Ishikawa (cell line): ENCODE measurements around the gene MYH9.

Experiments used
- CEBPB ChIP-seq: IDR thresholded peaks from 2 replicates; pipeline ENCODE4 v1.6.1; 2012
- EGR1 ChIP-seq: IDR thresholded peaks from 2 replicates; pipeline ENCODE4 v1.6.1; 2012
- EP300 ChIP-seq: IDR thresholded peaks from 2 replicates; pipeline ENCODE4 v1.6.1; 2012; ENCODE audit warnings: borderline replicate concordance
- FOXM1 ChIP-seq: IDR thresholded peaks from 2 replicates; pipeline ENCODE4 v1.6.1; 2012; ENCODE audit warnings: low read depth, borderline replicate concordance
- NFIC ChIP-seq: IDR thresholded peaks from 2 replicates; pipeline ENCODE4 v1.6.1; 2012
- RAD21 ChIP-seq: IDR thresholded peaks from 2 replicates; pipeline ENCODE4 v1.6.1; 2012; ENCODE audit warnings: low read depth
- TAF1 ChIP-seq: IDR thresholded peaks from 2 replicates; pipeline ENCODE4 v1.6.1; 2012; ENCODE audit warnings: low read depth, mild to moderate bottlenecking
- TCF12 ChIP-seq: IDR thresholded peaks from 2 replicates; pipeline ENCODE4 v1.6.1; 2012; ENCODE audit warnings: low read depth
- ZBTB7A ChIP-seq: IDR thresholded peaks from 2 replicates; pipeline ENCODE4 v1.6.1; 2012; ENCODE audit warnings: low read depth
- TF ChIP-seq, protein P1 (sequence below): IDR thresholded peaks from 2 replicates; pipeline ENCODE4 v1.6.1; 2012; ENCODE audit warnings: low read depth, mild to moderate bottlenecking
- TF ChIP-seq, protein P2 (sequence below): IDR thresholded peaks from 2 replicates; pipeline ENCODE4 v1.6.1; 2012

DNA sequence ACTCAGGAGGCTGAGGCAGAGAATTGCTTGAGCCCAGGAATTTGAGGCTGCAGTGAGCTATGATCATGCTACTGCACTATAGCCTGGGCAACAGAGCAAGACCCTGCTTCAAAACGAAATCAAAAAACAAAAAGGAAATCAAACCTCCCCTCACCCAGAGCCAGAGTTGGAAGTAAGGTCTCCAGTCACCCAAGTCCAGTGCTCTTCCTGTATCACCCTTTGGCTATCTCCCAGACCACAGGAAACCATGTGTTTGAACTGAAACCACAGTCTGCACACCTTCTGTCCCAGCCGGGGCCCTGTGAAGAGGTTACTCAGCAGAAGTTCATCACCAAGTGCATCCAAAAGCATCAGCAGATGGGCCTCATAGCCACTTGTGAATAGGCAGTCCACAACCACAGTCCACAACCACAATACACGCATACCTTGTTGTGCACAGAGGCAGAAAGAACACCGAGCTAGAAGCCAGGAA lies 4.6 kb downstream of the MYH9 start:
- TF ChIP-seq CEBPB, result no peak
- no peak for TF ChIP-seq TCF12
- TF ChIP-seq, protein P1, sequence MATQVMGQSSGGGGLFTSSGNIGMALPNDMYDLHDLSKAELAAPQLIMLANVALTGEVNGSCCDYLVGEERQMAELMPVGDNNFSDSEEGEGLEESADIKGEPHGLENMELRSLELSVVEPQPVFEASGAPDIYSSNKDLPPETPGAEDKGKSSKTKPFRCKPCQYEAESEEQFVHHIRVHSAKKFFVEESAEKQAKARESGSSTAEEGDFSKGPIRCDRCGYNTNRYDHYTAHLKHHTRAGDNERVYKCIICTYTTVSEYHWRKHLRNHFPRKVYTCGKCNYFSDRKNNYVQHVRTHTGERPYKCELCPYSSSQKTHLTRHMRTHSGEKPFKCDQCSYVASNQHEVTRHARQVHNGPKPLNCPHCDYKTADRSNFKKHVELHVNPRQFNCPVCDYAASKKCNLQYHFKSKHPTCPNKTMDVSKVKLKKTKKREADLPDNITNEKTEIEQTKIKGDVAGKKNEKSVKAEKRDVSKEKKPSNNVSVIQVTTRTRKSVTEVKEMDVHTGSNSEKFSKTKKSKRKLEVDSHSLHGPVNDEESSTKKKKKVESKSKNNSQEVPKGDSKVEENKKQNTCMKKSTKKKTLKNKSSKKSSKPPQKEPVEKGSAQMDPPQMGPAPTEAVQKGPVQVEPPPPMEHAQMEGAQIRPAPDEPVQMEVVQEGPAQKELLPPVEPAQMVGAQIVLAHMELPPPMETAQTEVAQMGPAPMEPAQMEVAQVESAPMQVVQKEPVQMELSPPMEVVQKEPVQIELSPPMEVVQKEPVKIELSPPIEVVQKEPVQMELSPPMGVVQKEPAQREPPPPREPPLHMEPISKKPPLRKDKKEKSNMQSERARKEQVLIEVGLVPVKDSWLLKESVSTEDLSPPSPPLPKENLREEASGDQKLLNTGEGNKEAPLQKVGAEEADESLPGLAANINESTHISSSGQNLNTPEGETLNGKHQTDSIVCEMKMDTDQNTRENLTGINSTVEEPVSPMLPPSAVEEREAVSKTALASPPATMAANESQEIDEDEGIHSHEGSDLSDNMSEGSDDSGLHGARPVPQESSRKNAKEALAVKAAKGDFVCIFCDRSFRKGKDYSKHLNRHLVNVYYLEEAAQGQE, result no peak
- TF ChIP-seq FOXM1, result no peak
- TF ChIP-seq, protein P2, sequence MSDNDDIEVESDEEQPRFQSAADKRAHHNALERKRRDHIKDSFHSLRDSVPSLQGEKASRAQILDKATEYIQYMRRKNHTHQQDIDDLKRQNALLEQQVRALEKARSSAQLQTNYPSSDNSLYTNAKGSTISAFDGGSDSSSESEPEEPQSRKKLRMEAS, result no peak
- TF ChIP-seq EP300, result no peak
- TF ChIP-seq TAF1, result no peak
- no peak for TF ChIP-seq ZBTB7A
- TF ChIP-seq EGR1, result no peak
- TF ChIP-seq NFIC, result no peak
- no peak for TF ChIP-seq RAD21
